HG03045 (cell line): ENCODE data around the gene PIK3IP1.
"Not testable (repeated sequence)": the region's sequence is repeated elsewhere in the genome, so short reads cannot be mapped to it uniquely, and the experiment has no call there.

Source experiments
- ATAC-seq: cut with Tn5 transposase; IDR thresholded peaks from one replicate; pipeline ENCODE4 v1.9.1; 2021; ENCODE audit warnings: mild to moderate bottlenecking, moderate library complexity; ENCODE audit not compliant: unreplicated experiment

The PIK3IP1 gene

GRCh38 chr22:31259798-31260473, 32.4 kb downstream of the PIK3IP1 start:
- ATAC-seq = no peak

- no peak for ATAC-seq
Measured at GRCh38 chr22:31253949-31254348, 38.3 kb downstream of the PIK3IP1 start.

GRCh38 chr22:31250740-31251600, 41.3 kb downstream of the PIK3IP1 start:
- ATAC-seq = no peak

GRCh38 chr22:31248965-31249958, 43.0 kb downstream of the PIK3IP1 start:
- no peak for ATAC-seq

- ATAC-seq = no peak
Measured at GRCh38 chr22:31248138-31248745, 44.0 kb downstream of the PIK3IP1 start.

GRCh38 chr22:31247726-31248125, 44.6 kb downstream of the PIK3IP1 start:
- no peak for ATAC-seq

GRCh38 chr22:31246687-31247086, 45.6 kb downstream of the PIK3IP1 start:
- no peak for ATAC-seq

GRCh38 chr22:31245998-31246397, 46.3 kb downstream of the PIK3IP1 start:
- ATAC-seq = not testable (repeated sequence)

GRCh38 chr22:31244943-31245451, 47.3 kb downstream of the PIK3IP1 start:
- ATAC-seq = no peak

- no peak for ATAC-seq
Measured at GRCh38 chr22:31244046-31244942, 48.0 kb downstream of the PIK3IP1 start.

GRCh38 chr22:31243339-31244045, 48.8 kb downstream of the PIK3IP1 start:
- ATAC-seq = no peak

- ATAC-seq = no peak
Measured at GRCh38 chr22:31241936-31242335, 50.4 kb downstream of the PIK3IP1 start.

- ATAC-seq = no peak
Measured at GRCh38 chr22:31241200-31241599, 51.1 kb downstream of the PIK3IP1 start.

- ATAC-seq = no peak
Measured at GRCh38 chr22:31239771-31240370, 52.4 kb downstream of the PIK3IP1 start.

- no peak for ATAC-seq
Measured at GRCh38 chr22:31238057-31238456, 54.2 kb downstream of the PIK3IP1 start.

- not testable (repeated sequence) for ATAC-seq
Measured at GRCh38 chr22:31236044-31236443, 56.2 kb downstream of the PIK3IP1 start.

GRCh38 chr22:31235081-31235480, 57.2 kb downstream of the PIK3IP1 start:
- no peak for ATAC-seq

GRCh38 chr22:31233001-31233400, 59.3 kb downstream of the PIK3IP1 start:
- ATAC-seq = no peak
